ENCODE measurements around the gene NDUFB3. TPM values are rescaled to one million over a fixed set of nuclear protein-coding genes. Genes with fewer than 3 reads are reported as not detected.
"Not testable (repeated sequence)": the region's sequence is repeated elsewhere in the genome, so short reads cannot be mapped to it uniquely, and the experiment has no call there.

NDUFB3 gene
- total RNA-seq, 6 experiments from 2014 or later = 44.5 to 63.9 (median 48.7) TPM

- peaks cover 0 to 14% (median 2%) of the 10 kb centered on the region in 4 donors for H3K4me1 ChIP-seq
- WGBS (ENCODE audit: insufficient coverage, low coverage, low lambda C conversion rate, missing lambda C conversion rate) = 58% methylated on average over 4 of the region's 4 CpGs
Observed at GRCh38 chr2:201040867-201041628, 30.8 kb upstream of the NDUFB3 start.

GRCh38 chr2:201042451-201042850, 29.4 kb upstream of the NDUFB3 start:
- DNase-seq = not testable (repeated sequence)
- WGBS (ENCODE audit: insufficient coverage, low coverage, low lambda C conversion rate, missing lambda C conversion rate) = no CpG with 5 or more reads among the region's 36 CpGs

More at GRCh38 chr2:201040867-201041628, 30.8 kb upstream of the NDUFB3 start:
- Histone ChIP-seq H3K9me3 (no peaks in the 10 kb centered on the region), H3K4me3 (no peak overlapping the region), H3K27ac (no peak overlapping the region), H3K36me3 (no peaks in the 10 kb centered on the region), H3K27me3 (no peaks in the 10 kb centered on the region)
- TF ChIP-seq CTCF (IDR thresholded peaks at IDR 0.05) = no peak
- TF ChIP-seq POLR2A (IDR thresholded peaks at IDR 0.05) = no peak
- peak in 1 of 4 donors; percentile 13 for ATAC-seq
- intact Hi-C loops (cut with DNase I) = no loop called here
- DNase-seq = no peak

GRCh38 chr2:201043050-201043449, 28.8 kb upstream of the NDUFB3 start:
- H3K27me3 ChIP-seq; H3K9me3 ChIP-seq; intact Hi-C loops (cut with DNase I); H3K4me3 ChIP-seq; H3K27ac ChIP-seq; DNase-seq; H3K36me3 ChIP-seq: not testable (repeated sequence)
- H3K4me1 ChIP-seq = peaks cover 0 to 14% (median 2%) of the 10 kb centered on the region in 4 donors
- ATAC-seq = peak in 2 of 4 donors; percentile 33 to 44
- WGBS (ENCODE audit: insufficient coverage, low coverage, low lambda C conversion rate, missing lambda C conversion rate) = 27% methylated on average over 5 of the region's 5 CpGs

More at GRCh38 chr2:201042451-201042850, 29.4 kb upstream of the NDUFB3 start:
- H3K4me3 ChIP-seq; ATAC-seq; H3K27me3 ChIP-seq; H3K27ac ChIP-seq; H3K9me3 ChIP-seq; H3K36me3 ChIP-seq; intact Hi-C loops (cut with DNase I): not testable (repeated sequence)
- H3K4me1 ChIP-seq = peaks cover 0 to 14% (median 2%) of the 10 kb centered on the region in 4 donors

- H3K9me3 ChIP-seq = no peaks in the 10 kb centered on the region
- H3K4me3 ChIP-seq = no peak overlapping the region
- intact Hi-C loops (cut with DNase I) = no loop called here
- TF ChIP-seq CTCF (IDR thresholded peaks at IDR 0.05) = no peak
- no peak for TF ChIP-seq POLR2A (IDR thresholded peaks at IDR 0.05)
- 94% methylated on average over 2 of the region's 2 CpGs for WGBS (ENCODE audit: insufficient coverage, low coverage, low lambda C conversion rate, missing lambda C conversion rate)
- H3K27ac ChIP-seq = no peak overlapping the region
- ATAC-seq (no peak), DNase-seq (no peak)
- H3K36me3 ChIP-seq = no peaks in the 10 kb centered on the region
- peaks cover 0 to 4% (median 2%) of the 10 kb centered on the region in 4 donors for H3K4me1 ChIP-seq
- no peaks in the 10 kb centered on the region for H3K27me3 ChIP-seq
Observed at GRCh38 chr2:201046881-201047280, 24.9 kb upstream of the NDUFB3 start.

- no peak overlapping the region for H3K4me3 ChIP-seq
- TF ChIP-seq POLR2A (IDR thresholded peaks at IDR 0.05) (no peak), CTCF (IDR thresholded peaks at IDR 0.05) (no peak)
- H3K27ac ChIP-seq = no peak overlapping the region
- no peaks in the 10 kb centered on the region for H3K36me3 ChIP-seq
- WGBS (ENCODE audit: insufficient coverage, low coverage, low lambda C conversion rate, missing lambda C conversion rate) = 93% methylated on average over 11 of the region's 11 CpGs
- H3K9me3 ChIP-seq = no peaks in the 10 kb centered on the region
- DNase-seq (no peak), ATAC-seq (no peak)
- H3K27me3 ChIP-seq = no peaks in the 10 kb centered on the region
- intact Hi-C loops (cut with DNase I) = no loop called here
- no peaks in the 10 kb centered on the region for H3K4me1 ChIP-seq
Observed at GRCh38 chr2:201049455-201049854, 22.3 kb upstream of the NDUFB3 start.
